ENCODE results near the gene UBE2O.

Gene UBE2O

GRCh38 chr17:76452660-76453430 lies at the start of gene UBE2O:
Gene UBE2O (minus strand): TSS chr17:76453152. CDS start chr17:76453141, 11 bp downstream.
- DNase-seq, result peak; percentile 88 to 94 (median 92)

- no peak for DNase-seq
Observed at GRCh38 chr17:76501827-76502307, 48.9 kb upstream of the UBE2O start.

GRCh38 chr17:76501018-76501826 lies 48.3 kb upstream of the UBE2O start, which contains the start of gene RHBDF2:
Gene RHBDF2 (minus strand): TSS chr17:76501423. CDS start chr17:76481524, 19,899 bp downstream.
- DNase-seq, result peak; percentile 89 to 97 (median 93)

- DNase-seq, result no peak
Observed at GRCh38 chr17:76500747-76501017, 47.7 kb upstream of the UBE2O start.

- DNase-seq, result no peak
Observed at GRCh38 chr17:76500074-76500746, 47.3 kb upstream of the UBE2O start.

- DNase-seq, result no peak
Observed at GRCh38 chr17:76499267-76499667, 46.3 kb upstream of the UBE2O start.

- DNase-seq, result no peak
Observed at GRCh38 chr17:76498876-76499251, 45.9 kb upstream of the UBE2O start.

- no peak for DNase-seq
Observed at GRCh38 chr17:76497979-76498875, 45.3 kb upstream of the UBE2O start.

- no peak for DNase-seq
Observed at GRCh38 chr17:76497699-76497978, 44.7 kb upstream of the UBE2O start.

GRCh38 chr17:76496464-76496863 lies 43.5 kb upstream of the UBE2O start:
- DNase-seq, result no peak

- no peak for DNase-seq
Observed at GRCh38 chr17:76495663-76496400, 42.9 kb upstream of the UBE2O start.

- peak in 3 of 6 experiments; percentile 11 to 20 (median 11) for DNase-seq
Observed at GRCh38 chr17:76493505-76494167, 40.7 kb upstream of the UBE2O start.

GRCh38 chr17:76492989-76493501 lies 40.1 kb upstream of the UBE2O start:
- DNase-seq, result peak in 3 of 6 experiments; percentile 14 to 32 (median 32)

GRCh38 chr17:76492123-76492988 lies 39.4 kb upstream of the UBE2O start:
- peak in 1 of 6 experiments; percentile 32 for DNase-seq

- DNase-seq, result peak in 1 of 6 experiments; percentile 14
Observed at GRCh38 chr17:76491271-76492122, 38.5 kb upstream of the UBE2O start.

- DNase-seq, result no peak
Observed at GRCh38 chr17:76490112-76490710, 37.3 kb upstream of the UBE2O start.

GRCh38 chr17:76487451-76488192 lies 34.7 kb upstream of the UBE2O start:
- DNase-seq, result no peak

- DNase-seq, result no peak
Observed at GRCh38 chr17:76485569-76485968, 32.6 kb upstream of the UBE2O start.

Measured in stimulated activated naive CD4-positive, alpha-beta T cell (primary cell).